H9 (cell line): ENCODE results near the gene C5orf34. TPM values are rescaled to one million over a fixed set of nuclear protein-coding genes. Genes with fewer than 3 reads are reported as not detected.

Experiments used
- DNase-seq: peaks from one replicate; pipeline ENCODE4 v3.0.0-alpha.2; 2017
- H2AFZ ChIP-seq: one replicate; pipeline ENCODE4 v1.6.1; 2013; ENCODE audit warnings: mild to moderate bottlenecking, low read length, control low read depth, moderate library complexity
- H2AK5ac ChIP-seq: 2 replicates; pipeline ENCODE4 v1.6.1; 2013; ENCODE audit warnings: low read length, control low read depth, mixed read lengths; ENCODE audit not compliant: insufficient read length
- H2BK120ac ChIP-seq: one replicate; pipeline ENCODE4 v1.6.1; 2013; ENCODE audit warnings: low read depth, mild to moderate bottlenecking, low read length, control low read depth, inconsistent platforms; ENCODE audit not compliant: poor library complexity, severe bottlenecking
- H2BK12ac ChIP-seq: 2 replicates; pipeline ENCODE4 v1.6.1; 2013; ENCODE audit warnings: low read length, control low read depth, mixed read lengths, low read depth; ENCODE audit not compliant: insufficient read length
- H2BK15ac ChIP-seq: 2 replicates; pipeline ENCODE4 v1.6.1; 2013; ENCODE audit warnings: low read depth, low read length, control low read depth
- H2BK20ac ChIP-seq: one replicate; pipeline ENCODE4 v1.6.1; 2013; ENCODE audit warnings: low read depth, mild to moderate bottlenecking, low read length, control low read depth, inconsistent platforms; ENCODE audit not compliant: poor library complexity, severe bottlenecking
- H2BK5ac ChIP-seq: 2 replicates; pipeline ENCODE4 v1.6.1; 2013; ENCODE audit warnings: low read length, control low read depth, mixed read lengths; ENCODE audit not compliant: insufficient read length
- H3K14ac ChIP-seq: 2 replicates; pipeline ENCODE4 v1.6.1; 2013; ENCODE audit warnings: low read length, control low read depth; ENCODE audit not compliant: insufficient read depth
- H3K18ac ChIP-seq: 2 replicates; pipeline ENCODE4 v1.6.1; 2013; ENCODE audit warnings: low read depth, mild to moderate bottlenecking, mixed read lengths, low read length, control low read depth; ENCODE audit not compliant: insufficient read length
- H3K23ac ChIP-seq: 2 replicates; pipeline ENCODE4 v1.6.1; 2013; ENCODE audit warnings: low read length, control low read depth, mixed read lengths, low read depth; ENCODE audit not compliant: insufficient read length
- H3K23me2 ChIP-seq: 2 replicates; pipeline ENCODE4 v1.6.1; 2013; ENCODE audit warnings: low read depth, mild to moderate bottlenecking, mixed read lengths, low read length, control low read depth; ENCODE audit not compliant: insufficient read length, poor library complexity, severe bottlenecking
- H3K27ac ChIP-seq: 2 replicates; pipeline ENCODE4 v1.5.1; 2013; ENCODE audit warnings: low read length, control low read depth, mixed read lengths, low read depth; ENCODE audit not compliant: insufficient read length
- H3K27me3 ChIP-seq: 2 replicates; pipeline ENCODE4 v1.6.1; 2013; ENCODE audit warnings: low read length, control low read depth, inconsistent platforms; ENCODE audit not compliant: insufficient read depth
- H3K4ac ChIP-seq: 2 replicates; pipeline ENCODE4 v1.6.1; 2013; ENCODE audit warnings: low read depth, mild to moderate bottlenecking, control low read depth, inconsistent platforms, low read length, moderate library complexity
- H3K4me1 ChIP-seq: 2 replicates; pipeline ENCODE4 v1.6.1; 2013; ENCODE audit warnings: low read length, control low read depth, inconsistent platforms; ENCODE audit not compliant: insufficient read depth
- H3K4me2 ChIP-seq: 2 replicates; pipeline ENCODE4 v1.6.1; 2013; ENCODE audit warnings: low read length, control low read depth, mixed read lengths; ENCODE audit not compliant: insufficient read length, insufficient read depth
- H3K56ac ChIP-seq: 2 replicates; pipeline ENCODE4 v1.6.1; 2013; ENCODE audit warnings: low read depth, mild to moderate bottlenecking, mixed read lengths, low read length, control low read depth; ENCODE audit not compliant: insufficient read length
- H3K79me1 ChIP-seq: 2 replicates; pipeline ENCODE4 v1.6.1; 2013; ENCODE audit warnings: low read depth, mild to moderate bottlenecking, moderate library complexity, low read length, control low read depth, inconsistent platforms; ENCODE audit not compliant: insufficient read depth, poor library complexity, severe bottlenecking
- H3K79me2 ChIP-seq: 2 replicates; pipeline ENCODE4 v1.6.1; 2013; ENCODE audit warnings: low read length, control low read depth, inconsistent platforms; ENCODE audit not compliant: insufficient read depth
- H3K9ac ChIP-seq: 2 replicates; pipeline ENCODE4 v1.6.1; 2013; ENCODE audit warnings: low read length, control low read depth, mixed read lengths; ENCODE audit not compliant: insufficient read length; ENCODE audit errors: extremely low read depth
- H3K9me3 ChIP-seq: one replicate; pipeline ENCODE4 v1.6.1; 2013; ENCODE audit warnings: low read depth, low read length, inconsistent platforms; ENCODE audit not compliant: control insufficient read depth
- H3T11ph ChIP-seq: one replicate; pipeline ENCODE4 v1.6.1; 2013; ENCODE audit warnings: mild to moderate bottlenecking, low read length, control low read depth, inconsistent platforms
- H4K20me1 ChIP-seq: one replicate; pipeline ENCODE4 v1.6.1; 2013; ENCODE audit not compliant: control insufficient read depth, insufficient read length, insufficient read depth
- H4K5ac ChIP-seq: 2 replicates; pipeline ENCODE4 v1.6.1; 2013; ENCODE audit warnings: low read depth, mild to moderate bottlenecking, mixed read lengths, low read length, control low read depth; ENCODE audit not compliant: insufficient read length
- H4K8ac ChIP-seq: replicated peaks from 2 replicates; pipeline ENCODE4 v1.6.1; 2013; ENCODE audit warnings: low read length, control low read depth, mixed read lengths, low read depth; ENCODE audit not compliant: insufficient read length
- H4K91ac ChIP-seq: 2 replicates; pipeline ENCODE4 v1.6.1; 2013; ENCODE audit warnings: low read depth, mild to moderate bottlenecking, moderate library complexity, mixed read lengths, low read length, control low read depth; ENCODE audit not compliant: insufficient read length
- H3K27ac Mint-ChIP-seq, 3 experiments: 2 replicates in 2 of 3; 3 replicates in 1 of 3; pipeline ENCODE4 v1.8.0; 2020 to 2021; ENCODE audit warnings: mixed read lengths in 3 of 3, mild to moderate bottlenecking in 1 of 3, moderate library complexity in 1 of 3
- H3K27me3 Mint-ChIP-seq: 2 replicates; pipeline ENCODE4 v1.8.0; 2021; ENCODE audit warnings: low read depth, mild to moderate bottlenecking, moderate library complexity, mixed read lengths
- H3K36me3 Mint-ChIP-seq, 3 experiments: 2 replicates in 2 of 3; 3 replicates in 1 of 3; pipeline ENCODE4 v1.8.0; 2020 to 2021; ENCODE audit warnings: low read depth in 3 of 3, mixed read lengths in 3 of 3; ENCODE audit not compliant: insufficient read depth in 1 of 3
- H3K4me1 Mint-ChIP-seq, 2 experiments: 2 replicates each; pipeline ENCODE4 v1.8.0; 2020; ENCODE audit warnings: mixed read lengths in 2 of 2
- H3K4me3 Mint-ChIP-seq, 2 experiments: 2 replicates in 1 of 2; 3 replicates in 1 of 2; pipeline ENCODE4 v1.8.0; 2020 to 2021; ENCODE audit warnings: mild to moderate bottlenecking in 2 of 2, mixed read lengths in 2 of 2, moderate library complexity in 1 of 2
- H3K9me3 Mint-ChIP-seq, 2 experiments: 2 replicates in 1 of 2; 3 replicates in 1 of 2; pipeline ENCODE4 v1.8.0; 2020; ENCODE audit warnings: mild to moderate bottlenecking in 2 of 2, mixed read lengths in 2 of 2, moderate library complexity in 1 of 2
- WGBS: extraction: QIAGEN DNeasy Blood & Tissue Kit; methylation state at CpG from one replicate; pipeline ENCODE4 v1.1.7; 2013; ENCODE audit warnings: missing lambda C conversion rate, low lambda C conversion rate, mixed read lengths; ENCODE audit not compliant: insufficient read length; ENCODE audit errors: extremely low coverage; 5-methylcytosine and 5-hydroxymethylcytosine counted together
- total RNA-seq: library from RNA; stranded (reverse); gene quantifications from 2 replicates; pipeline ENCODE4 v1.2.1, GENCODE V29; 2021
- TF ChIP-seq, protein P1 (sequence below): fragments of 200-600 bp; sonication (generic); conservative IDR thresholded peaks from 3 replicates; pipeline ENCODE4 v1.8.0; 2021; ENCODE audit warnings: antibody characterized with exemption, mild to moderate bottlenecking

C5orf34 gene
- total RNA-seq, 1 experiment from 2014 or later = 7.7 TPM

DNA sequence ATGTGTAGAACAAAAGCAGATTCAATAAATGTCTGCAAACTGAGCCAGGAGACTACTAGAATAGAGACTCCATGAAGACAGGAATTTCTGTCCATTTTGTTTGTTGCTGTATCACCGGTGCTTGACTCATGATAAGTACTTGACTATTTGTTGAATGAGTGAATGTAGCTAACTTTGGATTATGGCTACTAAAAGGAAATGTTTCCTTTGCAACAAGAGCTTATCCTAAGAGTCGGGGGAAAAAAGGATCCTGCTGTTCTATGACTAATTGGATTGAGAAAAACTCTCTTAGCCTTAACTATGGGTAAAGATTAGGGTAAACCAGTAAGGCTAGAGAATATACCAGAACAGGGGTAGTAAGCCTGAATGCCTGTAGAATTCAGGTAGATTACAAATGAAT lies 38.4 kb upstream of the C5orf34 start:
- H2AFZ ChIP-seq = no peak overlapping the region
- no peak overlapping the region for H3K56ac ChIP-seq
- H3K27me3 ChIP-seq = no peaks in the 10 kb centered on the region
- H3K4me2 ChIP-seq = no peak overlapping the region
- peaks cover 21% of the 10 kb centered on the region; the same call in 1 of the 2 replicates for H3K79me2 ChIP-seq
- H3K9me3 Mint-ChIP-seq = peaks cover 0 to 2% of the 10 kb centered on the region in 2 experiments; a peak in 1 of 5 replicates
- H3K4me3 Mint-ChIP-seq = no peak overlapping the region
- no peaks in the 10 kb centered on the region for H3K27me3 Mint-ChIP-seq
- H4K8ac ChIP-seq = no peak overlapping the region
- H2BK120ac ChIP-seq = no peak overlapping the region
- peaks cover 10% of the 10 kb centered on the region in 2 experiments for H3K4me1 Mint-ChIP-seq
- no peak overlapping the region for H4K91ac ChIP-seq
- no peak overlapping the region for H2BK15ac ChIP-seq
- H2BK12ac ChIP-seq = no peak overlapping the region
- peaks cover 8% of the 10 kb centered on the region for H3K23me2 ChIP-seq
- DNase-seq = no peak
- no peaks in the 10 kb centered on the region for H4K20me1 ChIP-seq
- H3K14ac ChIP-seq = no peak overlapping the region
- no peak overlapping the region for H3K9ac ChIP-seq
- no peak overlapping the region for H2BK20ac ChIP-seq
- TF ChIP-seq, protein P1, sequence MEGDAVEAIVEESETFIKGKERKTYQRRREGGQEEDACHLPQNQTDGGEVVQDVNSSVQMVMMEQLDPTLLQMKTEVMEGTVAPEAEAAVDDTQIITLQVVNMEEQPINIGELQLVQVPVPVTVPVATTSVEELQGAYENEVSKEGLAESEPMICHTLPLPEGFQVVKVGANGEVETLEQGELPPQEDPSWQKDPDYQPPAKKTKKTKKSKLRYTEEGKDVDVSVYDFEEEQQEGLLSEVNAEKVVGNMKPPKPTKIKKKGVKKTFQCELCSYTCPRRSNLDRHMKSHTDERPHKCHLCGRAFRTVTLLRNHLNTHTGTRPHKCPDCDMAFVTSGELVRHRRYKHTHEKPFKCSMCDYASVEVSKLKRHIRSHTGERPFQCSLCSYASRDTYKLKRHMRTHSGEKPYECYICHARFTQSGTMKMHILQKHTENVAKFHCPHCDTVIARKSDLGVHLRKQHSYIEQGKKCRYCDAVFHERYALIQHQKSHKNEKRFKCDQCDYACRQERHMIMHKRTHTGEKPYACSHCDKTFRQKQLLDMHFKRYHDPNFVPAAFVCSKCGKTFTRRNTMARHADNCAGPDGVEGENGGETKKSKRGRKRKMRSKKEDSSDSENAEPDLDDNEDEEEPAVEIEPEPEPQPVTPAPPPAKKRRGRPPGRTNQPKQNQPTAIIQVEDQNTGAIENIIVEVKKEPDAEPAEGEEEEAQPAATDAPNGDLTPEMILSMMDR = no peak
- H3K27ac Mint-ChIP-seq = no peak overlapping the region
- H3T11ph ChIP-seq = no peak overlapping the region
- H3K27ac ChIP-seq = no peak overlapping the region
- peaks cover 9 to 21% (median 10%) of the 10 kb centered on the region in 3 experiments for H3K36me3 Mint-ChIP-seq
- WGBS = no CpG with 5 or more reads among the region's 2 CpGs
- H3K4me1 ChIP-seq = 0 out of 2 replicates have a peak, but pooled peaks cover 2% of the 10 kb centered on the region
- H2AK5ac ChIP-seq = no peak overlapping the region
- no peaks in the 10 kb centered on the region for H3K79me1 ChIP-seq
- H2BK5ac ChIP-seq = no peak overlapping the region
- no peak overlapping the region for H3K4ac ChIP-seq
- H3K23ac ChIP-seq = no peak overlapping the region
- H3K9me3 ChIP-seq = no peaks in the 10 kb centered on the region
- H4K5ac ChIP-seq = no peak overlapping the region
- H3K18ac ChIP-seq = no peak overlapping the region
